ENCODE results near the gene CLIC4.
"Not testable (repeated sequence)": the region's sequence is repeated elsewhere in the genome, so short reads cannot be mapped to it uniquely, and the experiment has no call there.

CLIC4 gene

GRCh38 chr1:24717887-24718650 lies 27.2 kb upstream of the CLIC4 start:
- DNase-seq, result peak in 54 of 56 donors; percentile 33 to 98 (median 82)

- DNase-seq, result peak in 13 of 56 donors; percentile 11 to 47 (median 21)
Measured at GRCh38 chr1:24720152-24720551, 25.1 kb upstream of the CLIC4 start.

GRCh38 chr1:24721533-24721932 lies 23.7 kb upstream of the CLIC4 start:
- no peak for DNase-seq

GRCh38 chr1:24722073-24723035 lies 22.9 kb upstream of the CLIC4 start:
- not testable (repeated sequence) for DNase-seq

- peak in 4 of 56 donors; percentile 6 to 31 (median 25) for DNase-seq
Measured at GRCh38 chr1:24724345-24725208, 20.7 kb upstream of the CLIC4 start.

- DNase-seq, result peak in 4 of 56 donors; percentile 11 to 34 (median 22)
Measured at GRCh38 chr1:24725209-24725651, 20.0 kb upstream of the CLIC4 start.

GRCh38 chr1:24726741-24727140 lies 18.5 kb upstream of the CLIC4 start:
- DNase-seq, result no peak

- DNase-seq, result peak in 16 of 56 donors; percentile 8 to 58 (median 26)
Measured at GRCh38 chr1:24727501-24728216, 17.6 kb upstream of the CLIC4 start.

- DNase-seq, result no peak
Measured at GRCh38 chr1:24728982-24729381, 16.3 kb upstream of the CLIC4 start.

- no peak for DNase-seq
Measured at GRCh38 chr1:24732186-24732885, 12.9 kb upstream of the CLIC4 start.

- DNase-seq, result not testable (repeated sequence)
Measured at GRCh38 chr1:24733342-24733741, 11.9 kb upstream of the CLIC4 start.

- DNase-seq, result no peak
Measured at GRCh38 chr1:24735156-24735508, 10.1 kb upstream of the CLIC4 start.

GRCh38 chr1:24735509-24736375 lies 9.5 kb upstream of the CLIC4 start:
- DNase-seq, result peak in 25 of 56 donors; percentile 19 to 62 (median 35)

GRCh38 chr1:24737368-24738117 lies 7.7 kb upstream of the CLIC4 start:
- DNase-seq, result no peak

GRCh38 chr1:24739241-24739640 lies 6.0 kb upstream of the CLIC4 start:
- DNase-seq, result no peak

GRCh38 chr1:24742090-24742938 lies 2.9 kb upstream of the CLIC4 start:
- DNase-seq, result no peak
